Upper lobe of left lung (tissue), 4 donors: ENCODE data around the gene ERCC6.

Source experiments
- CTCF ChIP-seq, 6 experiments: fragments of 450-650 bp in 4 of 6; fragments of 200-600 bp in 2 of 6; sonication (generic) in 2 of 6; IDR thresholded peaks; one replicate each; pipeline ENCODE4 v1.5.1; 2016 to 2019; ENCODE audit warnings: antibody characterized with exemption in 6 of 6
- POLR2A ChIP-seq, 4 donors: fragments of 450-650 bp; IDR thresholded peaks; one replicate each; pipeline ENCODE4 v1.5.1; 2016 to 2017; ENCODE audit warnings: antibody characterized with exemption in 4 of 4, mild to moderate bottlenecking in 2 of 4

GRCh38 chr10:49557681-49558080 lies 18.8 kb upstream of the ERCC6 start:
- TF ChIP-seq CTCF (IDR thresholded peaks at IDR 0.05): no peak
- no peak for TF ChIP-seq POLR2A (IDR thresholded peaks at IDR 0.05)
